ENCODE data around the gene ING5.
A peak's percentile ranks its signal among the peaks of the same experiment; 100 is the strongest.

ING5 gene

GRCh38 chr2:241689306-241689705 lies 12.5 kb upstream of the ING5 start:
- DNase-seq (ENCODE audit: low spot score): no peak
- TF ChIP-seq CTCF (IDR thresholded peaks at IDR 0.05; ENCODE audit: extremely low read depth, insufficient read depth, missing control alignments): no peak
- in situ Hi-C loops (cut with MboI; ENCODE audit: low pct_unique_long_range_greater_than_20kb, low sequenced_read_pairs, unreplicated experiment): no loop called here

DNA sequence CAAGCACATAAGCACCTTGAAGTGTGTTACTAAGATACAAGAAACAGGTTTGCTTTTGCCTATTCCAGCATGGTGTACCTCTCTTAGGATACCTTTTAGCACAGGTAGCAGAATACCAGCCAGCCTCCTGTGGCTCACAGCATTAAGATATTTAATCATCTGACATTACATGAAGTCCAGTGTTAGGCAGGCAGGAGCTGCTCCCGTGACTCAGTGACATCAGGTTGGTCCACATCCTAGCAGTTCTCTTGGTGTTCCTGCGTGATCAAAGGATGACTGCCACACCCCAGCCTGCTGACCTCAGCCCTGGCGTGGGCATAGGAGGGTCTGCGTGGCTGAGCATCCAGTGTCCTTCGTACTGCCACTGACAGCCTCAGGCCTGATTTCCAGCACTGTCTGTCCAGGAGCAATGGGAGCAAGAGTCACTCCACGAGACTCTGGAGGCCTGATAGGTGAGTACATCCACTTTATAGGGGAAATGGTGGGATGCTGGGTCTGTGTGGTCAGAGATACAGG lies 11.6 kb upstream of the ING5 start:
- no peak for TF ChIP-seq CTCF (IDR thresholded peaks at IDR 0.05; ENCODE audit: extremely low read depth, insufficient read depth, missing control alignments)
- in situ Hi-C loops (cut with MboI; ENCODE audit: low pct_unique_long_range_greater_than_20kb, low sequenced_read_pairs, unreplicated experiment): no loop called here
- DNase-seq (ENCODE audit: low spot score): no peak

- in situ Hi-C loops (cut with MboI; ENCODE audit: low pct_unique_long_range_greater_than_20kb, low sequenced_read_pairs, unreplicated experiment): no loop called here
- DNase-seq (ENCODE audit: low spot score): no peak
- no peak for TF ChIP-seq CTCF (IDR thresholded peaks at IDR 0.05; ENCODE audit: extremely low read depth, insufficient read depth, missing control alignments)
Observed at GRCh38 chr2:241692448-241692847, 9.4 kb upstream of the ING5 start.

DNA sequence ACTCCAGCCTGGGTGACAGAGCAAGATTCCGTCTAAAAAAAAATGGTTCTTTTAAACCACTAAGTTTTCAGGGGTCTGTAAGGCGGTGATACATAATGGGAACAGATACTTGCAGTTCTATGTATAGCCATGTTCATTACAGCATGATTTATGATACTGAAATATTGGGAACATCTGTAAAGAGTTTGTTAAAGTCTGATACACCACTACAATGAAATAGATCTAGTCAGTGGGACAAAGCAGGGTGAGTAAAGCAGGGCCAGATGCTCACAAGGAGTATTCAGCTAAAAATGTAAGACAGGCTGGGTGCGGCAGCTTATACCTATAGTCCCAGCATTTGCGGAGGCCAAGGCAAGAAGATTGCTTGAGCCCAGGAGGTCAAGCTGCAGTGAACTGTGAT lies 6.2 kb upstream of the ING5 start:
- in situ Hi-C loops (cut with MboI; ENCODE audit: low pct_unique_long_range_greater_than_20kb, low sequenced_read_pairs, unreplicated experiment): no loop called here
- TF ChIP-seq CTCF (IDR thresholded peaks at IDR 0.05; ENCODE audit: extremely low read depth, insufficient read depth, missing control alignments): no peak
- no peak for DNase-seq (ENCODE audit: low spot score)

DNA sequence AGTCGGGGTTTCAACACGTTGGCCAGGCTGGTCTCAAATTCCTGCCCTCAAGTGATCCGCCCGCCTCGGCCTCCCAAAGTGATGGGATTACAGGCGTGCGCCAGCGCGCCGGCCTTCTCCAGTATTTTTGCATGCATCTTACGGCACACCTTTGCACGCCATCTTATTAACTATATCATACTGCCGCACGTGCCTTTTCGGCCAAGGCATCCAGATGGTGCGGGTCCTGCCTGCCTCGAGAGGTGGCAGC lies 765 bp upstream of the ING5 start:
- in situ Hi-C loops (cut with MboI; ENCODE audit: low pct_unique_long_range_greater_than_20kb, low sequenced_read_pairs, unreplicated experiment): no loop called here
- DNase-seq (ENCODE audit: low spot score): no peak
- peak; percentile 46 for TF ChIP-seq CTCF (IDR thresholded peaks at IDR 0.05; ENCODE audit: extremely low read depth, insufficient read depth, missing control alignments)

GRCh38 chr2:241702155-241703031 lies 554 bp downstream of the ING5 start:
- in situ Hi-C loops (cut with MboI; ENCODE audit: low pct_unique_long_range_greater_than_20kb, low sequenced_read_pairs, unreplicated experiment): no loop called here
- DNase-seq (ENCODE audit: low spot score): peak; percentile 95
- TF ChIP-seq CTCF (IDR thresholded peaks at IDR 0.05; ENCODE audit: extremely low read depth, insufficient read depth, missing control alignments): peak; percentile 57

Data from GM13977 (cell line).